ENCODE data around the gene PLCL1.

GRCh38 chr2:197894751-197895274, 90.4 kb downstream of the PLCL1 start:
- TF ChIP-seq EZH2 (IDR thresholded peaks at IDR 0.05; ENCODE audit: borderline replicate concordance, low read depth, low read length, severe bottlenecking) (no peak), CTCF (IDR thresholded peaks at IDR 0.05; ENCODE audit: extremely low read depth in 1 of 2, insufficient read depth in 1 of 2, low read depth in 1 of 2, low read length in 2 of 2) (no peak), POLR2AphosphoS5 (IDR thresholded peaks at IDR 0.05; ENCODE audit: insufficient read depth, low read depth, low read length) (no peak), JUN (IDR thresholded peaks at IDR 0.05; ENCODE audit: borderline replicate concordance, insufficient read depth, insufficient read length, low read depth) (no peak), POLR2A (IDR thresholded peaks at IDR 0.05; ENCODE audit: low read depth, low read length) (no peak), FOS (IDR thresholded peaks at IDR 0.05; ENCODE audit: borderline replicate concordance, insufficient read depth, low read length) (no peak), MAX (IDR thresholded peaks at IDR 0.05; ENCODE audit: insufficient read depth, insufficient read length) (no peak), MYC (IDR thresholded peaks at IDR 0.05; ENCODE audit: low read depth, low read length) (no peak)
